ENCODE results near the gene UBE2Z. TPM values are rescaled to one million over a fixed set of nuclear protein-coding genes. Genes with fewer than 3 reads are reported as not detected.

The UBE2Z gene
- total and polyA plus RNA-seq, 2 of the 13 experiments (the other 11 are each of a cell fraction or from before 2014, with no cell fraction given): 63.2 to 122 TPM

DNA sequence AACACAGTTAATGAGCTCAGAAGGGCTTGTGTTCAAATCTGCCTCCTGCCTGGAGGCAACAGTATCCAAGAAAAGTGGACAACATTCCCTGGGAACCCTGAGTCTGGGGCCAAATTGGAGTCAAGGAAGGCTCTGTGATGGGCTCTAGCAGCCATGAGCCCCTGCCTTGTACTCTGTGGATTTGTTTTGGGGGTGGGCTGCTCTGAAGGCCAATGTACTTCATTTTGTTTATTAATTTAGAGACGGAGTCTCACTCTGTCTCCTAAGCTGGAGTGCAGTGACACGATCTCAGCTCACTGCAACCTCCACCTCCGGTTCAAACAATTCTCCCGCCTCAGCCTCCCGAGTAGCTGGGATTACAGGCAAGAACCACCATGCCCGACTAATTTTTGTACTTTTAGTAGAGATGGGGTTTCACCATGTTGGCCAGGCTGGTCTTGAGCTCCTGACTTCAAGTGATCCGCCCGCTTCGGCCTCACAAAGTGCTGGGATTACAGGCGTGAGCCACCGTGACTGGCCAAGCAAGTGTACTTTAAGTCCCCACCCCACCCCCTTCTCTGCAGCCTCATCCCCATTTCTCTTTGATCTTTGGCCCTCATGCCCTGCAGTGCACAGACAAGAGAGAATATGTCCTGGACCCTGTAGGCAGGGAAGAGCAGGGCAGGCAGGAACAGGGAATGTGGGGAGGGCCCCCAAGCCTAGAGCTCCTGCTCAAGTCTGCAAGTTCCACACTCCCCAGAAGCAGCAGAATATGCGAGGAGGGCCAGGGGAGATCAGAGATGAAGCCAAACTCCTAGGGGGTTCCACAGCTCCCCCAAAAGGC lies 62.9 kb downstream of the UBE2Z start (continued):
- TF ChIP-seq NR2F6 (IDR thresholded peaks at IDR 0.05) (peak; percentile 86), NR2F6 (CRISPR knock-in tag; IDR thresholded peaks at IDR 0.05) (peak; percentile 90), FOXC1 (CRISPR knock-in tag; IDR thresholded peaks at IDR 0.05; ENCODE audit: borderline replicate concordance) (no peak), ZNF570 (CRISPR knock-in tag; IDR thresholded peaks at IDR 0.05; ENCODE audit: borderline replicate concordance) (no peak), ZFP36L1 (CRISPR knock-in tag; IDR thresholded peaks at IDR 0.05) (0 out of 2 replicates have a peak, but pooled peaks have one; percentile 77), MLX (CRISPR knock-in tag; IDR thresholded peaks at IDR 0.05) (peak; percentile 87), ZNF282 (IDR thresholded peaks at IDR 0.05; ENCODE audit: partially characterized antibody) (no peak), PAX8 (CRISPR knock-in tag; IDR thresholded peaks at IDR 0.05; ENCODE audit: borderline replicate concordance) (no peak), ZMAT3 (CRISPR knock-in tag; conservative IDR thresholded peaks at IDR 0.05) (peak; percentile 59; the same call in 1 of the 2 replicates), ZSCAN21 (CRISPR knock-in tag; IDR thresholded peaks at IDR 0.05; ENCODE audit: borderline replicate concordance) (peak; percentile 52; the same call in 1 of the 2 replicates), ZNF580 (CRISPR knock-in tag; IDR thresholded peaks at IDR 0.05; ENCODE audit: borderline replicate concordance, low read depth) (peak; percentile 86), RXRA (CRISPR knock-in tag; IDR thresholded peaks at IDR 0.05) (peak; percentile 87), YEATS4 (CRISPR knock-in tag; IDR thresholded peaks at IDR 0.05; ENCODE audit: borderline replicate concordance) (peak; percentile 77; the same call in 1 of the 2 replicates), ZNF550 (CRISPR knock-in tag; IDR thresholded peaks at IDR 0.05; ENCODE audit: borderline replicate concordance) (no peak), WIZ (CRISPR knock-in tag; IDR thresholded peaks at IDR 0.05) (0 out of 2 replicates have a peak, but pooled peaks have one; percentile 75), E2F2 (CRISPR knock-in tag; IDR thresholded peaks at IDR 0.05; ENCODE audit: borderline replicate concordance) (no peak), SP2 (CRISPR knock-in tag; IDR thresholded peaks at IDR 0.05) (no peak)
- TF ChIP-seq, protein P1, sequence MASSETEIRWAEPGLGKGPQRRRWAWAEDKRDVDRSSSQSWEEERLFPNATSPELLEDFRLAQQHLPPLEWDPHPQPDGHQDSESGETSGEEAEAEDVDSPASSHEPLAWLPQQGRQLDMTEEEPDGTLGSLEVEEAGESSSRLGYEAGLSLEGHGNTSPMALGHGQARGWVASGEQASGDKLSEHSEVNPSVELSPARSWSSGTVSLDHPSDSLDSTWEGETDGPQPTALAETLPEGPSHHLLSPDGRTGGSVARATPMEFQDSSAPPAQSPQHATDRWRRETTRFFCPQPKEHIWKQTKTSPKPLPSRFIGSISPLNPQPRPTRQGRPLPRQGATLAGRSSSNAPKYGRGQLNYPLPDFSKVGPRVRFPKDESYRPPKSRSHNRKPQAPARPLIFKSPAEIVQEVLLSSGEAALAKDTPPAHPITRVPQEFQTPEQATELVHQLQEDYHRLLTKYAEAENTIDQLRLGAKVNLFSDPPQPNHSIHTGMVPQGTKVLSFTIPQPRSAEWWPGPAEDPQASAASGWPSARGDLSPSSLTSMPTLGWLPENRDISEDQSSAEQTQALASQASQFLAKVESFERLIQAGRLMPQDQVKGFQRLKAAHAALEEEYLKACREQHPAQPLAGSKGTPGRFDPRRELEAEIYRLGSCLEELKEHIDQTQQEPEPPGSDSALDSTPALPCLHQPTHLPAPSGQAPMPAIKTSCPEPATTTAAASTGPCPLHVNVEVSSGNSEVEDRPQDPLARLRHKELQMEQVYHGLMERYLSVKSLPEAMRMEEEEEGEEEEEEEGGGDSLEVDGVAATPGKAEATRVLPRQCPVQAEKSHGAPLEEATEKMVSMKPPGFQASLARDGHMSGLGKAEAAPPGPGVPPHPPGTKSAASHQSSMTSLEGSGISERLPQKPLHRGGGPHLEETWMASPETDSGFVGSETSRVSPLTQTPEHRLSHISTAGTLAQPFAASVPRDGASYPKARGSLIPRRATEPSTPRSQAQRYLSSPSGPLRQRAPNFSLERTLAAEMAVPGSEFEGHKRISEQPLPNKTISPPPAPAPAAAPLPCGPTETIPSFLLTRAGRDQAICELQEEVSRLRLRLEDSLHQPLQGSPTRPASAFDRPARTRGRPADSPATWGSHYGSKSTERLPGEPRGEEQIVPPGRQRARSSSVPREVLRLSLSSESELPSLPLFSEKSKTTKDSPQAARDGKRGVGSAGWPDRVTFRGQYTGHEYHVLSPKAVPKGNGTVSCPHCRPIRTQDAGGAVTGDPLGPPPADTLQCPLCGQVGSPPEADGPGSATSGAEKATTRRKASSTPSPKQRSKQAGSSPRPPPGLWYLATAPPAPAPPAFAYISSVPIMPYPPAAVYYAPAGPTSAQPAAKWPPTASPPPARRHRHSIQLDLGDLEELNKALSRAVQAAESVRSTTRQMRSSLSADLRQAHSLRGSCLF (CRISPR knock-in tag; IDR thresholded peaks at IDR 0.05; ENCODE audit: borderline replicate concordance): no peak
- TF ChIP-seq, protein P2, sequence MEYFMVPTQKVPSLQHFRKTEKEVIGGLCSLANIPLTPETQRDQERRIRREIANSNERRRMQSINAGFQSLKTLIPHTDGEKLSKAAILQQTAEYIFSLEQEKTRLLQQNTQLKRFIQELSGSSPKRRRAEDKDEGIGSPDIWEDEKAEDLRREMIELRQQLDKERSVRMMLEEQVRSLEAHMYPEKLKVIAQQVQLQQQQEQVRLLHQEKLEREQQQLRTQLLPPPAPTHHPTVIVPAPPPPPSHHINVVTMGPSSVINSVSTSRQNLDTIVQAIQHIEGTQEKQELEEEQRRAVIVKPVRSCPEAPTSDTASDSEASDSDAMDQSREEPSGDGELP (IDR thresholded peaks at IDR 0.05; ENCODE audit: borderline replicate concordance, low read depth): no peak
- TF ChIP-seq, protein P3, sequence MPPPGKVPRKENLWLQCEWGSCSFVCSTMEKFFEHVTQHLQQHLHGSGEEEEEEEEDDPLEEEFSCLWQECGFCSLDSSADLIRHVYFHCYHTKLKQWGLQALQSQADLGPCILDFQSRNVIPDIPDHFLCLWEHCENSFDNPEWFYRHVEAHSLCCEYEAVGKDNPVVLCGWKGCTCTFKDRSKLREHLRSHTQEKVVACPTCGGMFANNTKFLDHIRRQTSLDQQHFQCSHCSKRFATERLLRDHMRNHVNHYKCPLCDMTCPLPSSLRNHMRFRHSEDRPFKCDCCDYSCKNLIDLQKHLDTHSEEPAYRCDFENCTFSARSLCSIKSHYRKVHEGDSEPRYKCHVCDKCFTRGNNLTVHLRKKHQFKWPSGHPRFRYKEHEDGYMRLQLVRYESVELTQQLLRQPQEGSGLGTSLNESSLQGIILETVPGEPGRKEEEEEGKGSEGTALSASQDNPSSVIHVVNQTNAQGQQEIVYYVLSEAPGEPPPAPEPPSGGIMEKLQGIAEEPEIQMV (CRISPR knock-in tag; IDR thresholded peaks at IDR 0.05; ENCODE audit: low read depth): no peak

Data from HepG2 (cell line).